NCI-H187 treated with DMSO at 0.1 percent for 48 hours (cell line): ENCODE measurements around the gene SEC23B.
A peak's percentile ranks its signal among the peaks of the same experiment; 100 is the strongest.
"Not testable (repeated sequence)": the region's sequence is repeated elsewhere in the genome, so short reads cannot be mapped to it uniquely, and the experiment has no call there.

Source experiments
- DNase-seq: peaks from one replicate; lab custom pipeline; 2025; lab: John Stamatoyannopoulos, UW

SEC23B gene

GRCh38 chr20:18526761-18527160 lies 19.0 kb downstream of the SEC23B start:
- not testable (repeated sequence) for DNase-seq

- no peak for DNase-seq
Observed at GRCh38 chr20:18527339-18527738, 19.6 kb downstream of the SEC23B start.

GRCh38 chr20:18527836-18528235 lies 20.1 kb downstream of the SEC23B start:
- no peak for DNase-seq

GRCh38 chr20:18529041-18529440 lies 21.3 kb downstream of the SEC23B start:
- DNase-seq, result no peak

- no peak for DNase-seq
Observed at GRCh38 chr20:18532626-18533025, 24.9 kb downstream of the SEC23B start.

- DNase-seq, result no peak
Observed at GRCh38 chr20:18533491-18533890, 25.8 kb downstream of the SEC23B start.

GRCh38 chr20:18533978-18534644 lies 26.4 kb downstream of the SEC23B start:
- DNase-seq, result no peak

GRCh38 chr20:18537651-18538050 lies 29.9 kb downstream of the SEC23B start:
- DNase-seq, result no peak

- no peak for DNase-seq
Observed at GRCh38 chr20:18541741-18542140, 34.0 kb downstream of the SEC23B start.

GRCh38 chr20:18543216-18543615 lies 35.5 kb downstream of the SEC23B start:
- DNase-seq, result no peak

- no peak for DNase-seq
Observed at GRCh38 chr20:18543932-18544331, 36.2 kb downstream of the SEC23B start.

GRCh38 chr20:18545566-18545965 lies 37.8 kb downstream of the SEC23B start:
- DNase-seq, result no peak

- DNase-seq, result no peak
Observed at GRCh38 chr20:18548465-18548864, 40.7 kb downstream of the SEC23B start.

- no peak for DNase-seq
Observed at GRCh38 chr20:18553746-18554145, 46.0 kb downstream of the SEC23B start.

GRCh38 chr20:18566892-18567738 lies 59.4 kb downstream of the SEC23B start, which contains the start of gene SMIM26:
Gene SMIM26, plus strand, starts transcription at chr20:18567432. Its CDS starts 47 bp downstream, at chr20:18567479.
- peak; percentile 2 for DNase-seq

- DNase-seq, result no peak
Observed at GRCh38 chr20:18567739-18568091, 60.0 kb downstream of the SEC23B start.

- no peak for DNase-seq
Observed at GRCh38 chr20:18571009-18571408, 63.3 kb downstream of the SEC23B start.

GRCh38 chr20:18571578-18571977 lies 63.8 kb downstream of the SEC23B start:
- DNase-seq, result no peak

- DNase-seq, result no peak
Observed at GRCh38 chr20:18577942-18578341, 70.2 kb downstream of the SEC23B start.

GRCh38 chr20:18578581-18578980 lies 70.8 kb downstream of the SEC23B start:
- no peak for DNase-seq

GRCh38 chr20:18580012-18580411 lies 72.3 kb downstream of the SEC23B start:
- DNase-seq, result no peak

GRCh38 chr20:18585134-18585533 lies 77.4 kb downstream of the SEC23B start:
- DNase-seq, result no peak
